GM21529 (cell line): Measurements from ENCODE around the gene GRM8.

Experiments
- ATAC-seq: cut with Tn5 transposase; IDR thresholded peaks from one replicate; pipeline ENCODE4 v1.9.1; 2021; ENCODE audit not compliant: unreplicated experiment

Gene GRM8

DNA sequence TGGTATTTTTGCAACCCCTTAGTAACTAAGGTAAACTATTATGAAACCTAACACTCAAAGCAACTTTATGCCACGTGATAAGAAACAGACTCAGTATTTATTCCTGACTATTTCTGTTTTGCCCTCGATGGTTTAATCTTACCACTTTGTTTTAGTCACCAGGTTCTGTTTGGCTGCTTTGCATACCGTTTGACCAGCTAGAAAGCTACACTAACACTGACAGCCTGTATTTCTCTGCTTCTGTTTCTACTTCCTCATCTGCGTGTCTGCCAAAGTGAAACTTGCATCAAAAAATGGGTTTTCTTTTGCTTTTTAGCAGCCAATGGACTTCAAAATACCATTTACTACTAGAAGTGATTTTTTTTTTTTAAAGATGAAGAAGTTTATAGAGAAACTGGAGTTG is 802.5 kb downstream of the GRM8 start:
- peak; percentile 95 for ATAC-seq

DNA sequence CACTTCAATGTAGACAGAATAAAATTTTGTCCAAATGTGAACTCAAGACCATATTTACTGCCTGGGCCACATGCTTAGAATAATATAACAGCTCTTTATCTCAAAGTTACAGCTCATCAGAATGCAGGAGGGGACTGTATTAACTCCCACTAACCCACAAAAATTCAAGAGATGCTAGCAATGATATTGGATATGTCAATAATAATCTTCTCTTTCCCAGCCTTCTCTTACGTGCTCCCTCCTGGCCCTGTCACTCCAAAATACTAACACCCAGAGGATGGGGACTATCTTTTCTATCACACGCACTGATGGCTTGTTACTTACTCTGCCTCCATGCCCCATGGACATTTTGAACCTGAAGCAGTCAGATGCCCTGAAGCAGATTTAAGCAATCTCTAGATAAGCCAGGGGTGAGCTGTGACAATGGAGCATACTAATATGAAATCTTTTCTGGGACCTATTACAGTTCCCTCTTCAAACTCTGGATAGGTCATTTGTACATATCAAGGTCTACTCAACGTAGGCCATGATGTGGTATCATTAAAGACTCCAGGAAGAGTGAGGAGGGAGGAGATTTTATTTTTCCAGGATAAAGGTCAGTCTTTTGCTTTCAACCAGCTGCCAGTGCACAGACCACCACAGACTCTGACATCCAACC is 803.0 kb downstream of the GRM8 start:
- peak; percentile 7 for ATAC-seq

DNA sequence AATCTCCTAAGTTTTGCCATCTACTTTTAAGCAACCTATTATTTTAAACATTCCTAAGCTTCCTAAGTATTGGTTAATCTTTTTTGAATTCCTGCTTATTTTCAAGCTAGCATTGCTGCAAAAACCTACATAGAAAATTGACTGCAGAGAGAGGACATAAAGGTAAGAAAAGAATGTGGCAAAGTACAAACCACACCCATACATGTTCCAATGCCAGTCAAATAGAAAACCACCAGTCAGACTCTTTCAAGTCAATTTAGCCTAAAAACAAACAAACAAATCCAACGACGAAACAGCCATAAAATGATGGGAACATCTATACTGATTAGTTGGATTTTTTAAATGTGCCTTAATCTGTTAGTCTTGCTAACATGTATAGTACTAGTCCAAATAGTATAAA is 804.8 kb downstream of the GRM8 start:
- no peak for ATAC-seq

DNA sequence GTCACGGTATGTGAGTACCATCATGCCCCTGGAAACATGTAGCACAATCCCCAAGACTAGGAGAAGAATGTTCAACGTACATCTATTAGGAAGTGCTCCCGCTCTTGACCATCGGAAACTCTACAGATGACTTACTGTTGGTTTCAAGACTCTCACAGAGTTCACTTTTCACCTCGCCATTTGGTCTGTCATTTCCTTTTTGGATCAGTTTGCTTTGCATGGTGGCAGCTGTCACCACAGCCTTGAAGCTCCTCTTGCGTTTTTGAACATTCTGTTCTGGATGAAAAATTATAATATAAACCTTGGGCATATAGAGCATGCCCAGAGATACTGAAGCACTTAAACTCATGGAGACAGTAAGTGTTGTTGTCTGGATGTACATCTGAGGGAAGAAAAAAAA is 806.8 kb downstream of the GRM8 start:
- no peak for ATAC-seq

DNA sequence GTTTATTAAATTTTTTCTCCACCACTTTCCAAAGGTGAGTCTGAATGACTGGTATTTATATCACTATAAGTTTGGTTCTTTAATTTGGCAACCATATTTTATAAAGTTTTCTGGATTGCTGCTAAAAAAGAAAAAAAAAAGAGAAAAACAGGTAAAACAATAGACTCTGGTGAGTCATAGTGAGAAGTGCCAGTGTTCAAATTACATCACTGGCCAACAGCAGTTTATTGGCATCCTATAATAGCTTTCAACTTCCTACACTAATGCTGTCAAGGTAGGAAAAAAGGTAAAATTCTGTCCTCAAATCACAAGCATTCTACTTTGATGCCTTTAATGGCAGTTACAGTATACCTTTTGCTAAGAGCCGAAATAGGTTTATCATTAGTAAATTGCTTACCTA is 808.8 kb downstream of the GRM8 start:
- no peak for ATAC-seq

DNA sequence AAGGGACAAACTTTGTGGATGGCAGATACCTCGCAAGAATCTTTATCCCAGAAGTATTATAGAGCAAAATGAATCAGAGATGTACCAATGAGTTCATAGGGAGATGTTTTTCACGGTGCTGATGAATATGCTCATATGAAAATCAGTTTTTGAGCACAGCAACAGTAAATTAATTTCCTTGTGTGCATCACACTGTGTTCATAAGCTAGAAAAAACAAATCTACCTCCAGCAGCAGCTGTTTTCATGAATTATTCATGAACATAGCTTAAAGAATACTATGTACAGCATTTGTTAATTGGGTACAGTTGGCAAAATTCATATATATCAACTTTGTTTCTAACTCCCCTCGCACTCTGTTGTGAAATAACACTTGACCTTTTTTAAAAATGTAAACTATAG is 809.8 kb downstream of the GRM8 start:
- no peak for ATAC-seq

DNA sequence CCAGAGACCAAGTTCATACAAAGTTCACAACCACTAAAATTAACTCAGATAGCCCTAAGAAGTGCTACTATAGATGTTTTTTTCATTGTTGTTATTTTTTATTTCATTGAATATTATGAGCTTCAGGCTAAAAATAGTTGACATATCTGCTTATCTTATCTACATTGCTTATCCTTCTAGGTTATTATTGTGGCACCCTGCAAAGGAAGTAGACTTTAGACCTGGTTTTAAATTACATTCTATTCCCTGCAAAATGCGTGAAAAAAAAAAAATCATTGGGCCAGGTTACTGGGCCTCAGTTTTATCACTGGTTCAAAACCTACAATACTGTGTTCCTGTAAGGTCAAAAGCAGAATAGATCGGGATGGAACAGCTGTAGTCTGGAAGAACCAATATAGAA is 811.0 kb downstream of the GRM8 start:
- ATAC-seq: no peak

DNA sequence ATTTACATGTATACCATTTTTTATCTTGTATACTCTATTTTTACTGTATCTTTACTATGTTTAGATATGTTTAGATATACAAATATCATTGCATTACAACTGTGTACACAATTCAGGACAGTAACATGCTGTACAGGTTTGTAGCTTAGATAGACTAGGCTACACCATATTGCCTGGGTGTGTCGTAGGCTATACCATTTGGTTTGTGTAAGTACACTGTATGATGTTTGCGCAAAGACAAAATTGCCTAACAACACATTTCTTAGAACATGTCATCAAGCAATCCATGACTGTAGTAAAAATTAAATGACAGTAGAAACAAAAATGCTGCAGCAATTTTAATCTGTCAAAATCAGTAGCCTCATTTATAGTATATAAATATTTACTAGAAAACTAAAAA is 812.2 kb downstream of the GRM8 start:
- ATAC-seq: no peak

DNA sequence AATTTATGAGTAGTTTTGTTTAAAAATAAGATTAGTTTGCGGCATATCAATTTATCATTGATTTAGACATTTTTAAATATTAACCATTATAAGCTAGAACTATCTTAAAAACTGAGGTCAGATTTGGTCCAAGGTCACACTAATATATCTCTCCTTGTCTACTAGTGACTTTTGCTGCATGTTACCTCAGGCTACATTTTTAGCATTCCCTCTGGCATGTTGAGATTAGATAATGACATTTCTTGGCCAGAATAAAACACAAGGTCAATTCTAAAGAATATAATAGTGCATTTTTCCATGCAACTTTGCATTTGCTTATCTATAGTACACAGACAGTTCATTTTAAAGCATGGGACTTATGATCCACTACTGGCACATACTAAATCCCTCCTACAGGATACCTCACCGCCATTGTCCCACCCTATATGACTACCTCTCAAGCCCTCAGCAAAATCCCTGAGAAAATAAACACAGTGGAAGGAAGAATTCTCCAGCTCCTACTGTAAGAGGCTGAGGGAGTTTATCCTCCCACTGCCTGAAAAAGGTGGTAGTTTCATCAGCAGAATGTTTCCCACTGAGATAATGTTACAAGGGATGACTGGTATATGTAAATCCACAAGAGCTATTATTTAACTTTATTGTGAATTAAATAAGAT is 816.4 kb downstream of the GRM8 start:
- ATAC-seq: no peak

DNA sequence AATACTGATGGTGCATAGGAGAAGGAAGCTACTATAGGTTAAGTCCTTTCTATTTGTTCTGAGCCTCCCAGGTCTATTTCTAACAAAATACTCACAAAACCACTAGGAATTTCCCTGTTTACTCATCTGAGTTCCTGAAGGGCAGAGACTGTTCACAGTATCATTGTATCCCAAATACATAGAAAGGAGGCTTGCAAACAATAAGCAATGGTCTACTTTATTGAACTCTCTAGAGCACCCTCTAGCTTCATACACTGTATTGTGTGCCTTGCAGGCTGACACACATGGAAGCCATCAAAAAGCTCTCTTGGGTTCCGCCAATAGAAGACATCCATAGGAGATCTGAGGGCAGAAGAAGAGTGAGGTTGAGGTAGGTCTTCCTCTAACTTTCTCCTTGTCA is 826.1 kb downstream of the GRM8 start:
- no peak for ATAC-seq

DNA sequence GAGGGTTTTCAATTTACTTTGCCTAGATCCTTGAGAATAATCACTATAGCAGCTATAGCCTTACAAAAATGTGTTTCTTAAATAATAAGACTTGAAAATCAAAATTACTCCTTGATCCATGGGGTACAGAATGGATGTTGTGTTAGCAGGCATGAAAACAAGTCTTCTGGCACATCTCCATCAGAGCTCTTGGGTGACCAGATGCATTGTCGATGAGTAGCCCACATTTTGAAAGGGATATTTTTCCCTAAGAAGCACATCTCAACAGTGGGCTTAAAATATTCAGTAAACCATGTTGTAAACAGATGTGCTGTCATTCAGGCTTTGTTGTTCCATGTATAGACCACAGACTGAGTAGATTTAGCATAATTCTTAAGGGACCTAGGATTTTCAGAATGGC is 827.8 kb downstream of the GRM8 start:
- no peak for ATAC-seq

DNA sequence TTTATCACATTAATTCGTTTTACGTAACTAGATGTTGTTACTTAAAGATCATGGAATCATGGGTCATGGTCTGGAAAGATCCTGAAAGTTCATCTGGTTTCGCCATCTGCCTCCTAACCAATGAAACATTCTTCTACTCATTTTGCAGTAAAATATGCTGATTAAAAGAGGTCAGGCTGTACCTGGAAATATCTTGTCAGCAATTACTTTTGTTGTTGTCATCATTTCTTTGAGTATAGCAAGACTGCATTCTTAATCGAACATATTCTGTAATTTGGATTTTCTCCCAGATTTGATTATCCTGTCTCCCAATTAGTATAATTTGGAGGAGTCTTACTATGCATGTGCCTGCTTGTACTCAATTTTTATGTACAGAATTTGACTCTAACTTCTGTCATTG is 833.7 kb downstream of the GRM8 start:
- no peak for ATAC-seq

DNA sequence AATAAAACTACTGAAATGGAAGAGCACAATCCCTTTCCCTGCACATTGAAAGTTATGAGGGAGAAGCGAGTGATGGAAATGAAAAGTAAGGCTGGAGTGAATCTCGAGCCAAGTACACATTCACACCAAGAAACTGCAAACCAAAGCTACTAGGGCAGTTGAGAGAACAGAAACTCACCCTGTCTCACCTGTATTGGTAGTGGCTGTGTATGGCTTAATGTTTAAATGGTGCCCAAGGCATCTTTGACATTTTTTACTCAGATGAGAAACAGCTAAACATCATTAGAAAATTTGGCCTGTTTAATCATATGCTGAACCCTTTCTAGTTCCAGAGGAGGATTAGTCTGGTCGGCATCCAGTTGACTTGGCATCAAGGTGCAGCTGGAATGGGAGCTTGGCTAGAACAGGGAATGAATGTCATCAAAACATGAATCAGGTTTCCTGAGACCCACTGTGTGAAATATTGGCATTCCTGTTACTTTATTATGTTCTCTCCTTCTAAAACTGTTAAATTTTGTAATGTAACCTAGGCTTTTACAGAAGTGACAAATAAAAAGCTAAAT is 840.8 kb downstream of the GRM8 start:
- ATAC-seq: peak; percentile 68

DNA sequence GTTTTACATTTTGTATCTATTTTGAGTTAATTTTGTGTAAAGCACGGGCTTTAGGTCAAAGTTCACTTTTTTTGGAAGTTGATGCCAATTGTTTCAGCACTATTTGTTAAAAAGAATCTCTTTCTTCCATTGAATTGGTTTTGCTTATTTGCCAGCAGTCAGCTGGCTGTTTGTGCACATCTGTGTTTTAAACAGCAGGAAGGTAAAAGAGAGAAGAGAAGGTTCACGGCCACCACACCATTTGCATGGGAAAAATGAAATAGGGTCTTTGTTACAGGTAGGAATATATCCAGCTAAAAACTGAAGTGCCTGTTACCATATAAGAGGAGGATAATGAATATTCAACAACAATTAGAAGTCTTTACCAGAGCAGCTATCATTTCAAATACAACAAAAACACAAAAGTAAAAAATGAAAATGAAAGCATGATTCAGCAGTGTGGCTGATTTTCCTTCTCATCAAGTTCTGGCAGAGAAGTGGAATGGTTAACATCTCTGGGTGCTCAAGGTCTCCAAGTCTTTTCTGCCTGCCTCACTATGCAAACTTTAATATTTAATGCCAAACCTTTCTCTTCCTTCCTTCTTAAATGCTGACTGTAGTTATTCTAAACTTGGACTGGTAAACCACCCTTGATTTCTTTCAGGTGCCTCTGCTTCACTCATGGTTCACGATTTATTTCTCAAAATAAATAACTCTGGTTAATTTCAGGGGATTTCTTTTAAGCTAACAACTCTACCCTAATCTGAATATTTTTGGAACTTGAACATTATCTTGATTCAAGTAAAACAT is 841.5 kb downstream of the GRM8 start:
- peak; percentile 61 for ATAC-seq

DNA sequence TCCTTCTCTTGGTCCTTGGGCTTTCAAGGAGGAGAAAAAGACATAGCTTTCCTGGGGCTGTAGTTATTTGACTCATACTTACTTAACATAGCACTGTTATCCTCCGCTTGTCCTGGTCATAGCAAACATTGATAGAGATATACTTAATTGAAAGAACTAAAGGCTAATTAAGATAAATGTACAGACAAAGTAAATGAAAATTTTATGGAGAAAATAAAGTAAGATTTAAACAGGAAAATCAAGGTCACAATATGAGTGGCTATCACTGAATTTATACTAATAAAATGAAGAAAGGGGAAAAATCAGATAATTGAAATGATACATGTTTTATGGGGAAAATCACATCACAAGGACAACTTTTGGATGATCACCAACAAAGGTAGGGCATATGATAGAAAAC is 849.7 kb downstream of the GRM8 start:
- ATAC-seq: no peak

DNA sequence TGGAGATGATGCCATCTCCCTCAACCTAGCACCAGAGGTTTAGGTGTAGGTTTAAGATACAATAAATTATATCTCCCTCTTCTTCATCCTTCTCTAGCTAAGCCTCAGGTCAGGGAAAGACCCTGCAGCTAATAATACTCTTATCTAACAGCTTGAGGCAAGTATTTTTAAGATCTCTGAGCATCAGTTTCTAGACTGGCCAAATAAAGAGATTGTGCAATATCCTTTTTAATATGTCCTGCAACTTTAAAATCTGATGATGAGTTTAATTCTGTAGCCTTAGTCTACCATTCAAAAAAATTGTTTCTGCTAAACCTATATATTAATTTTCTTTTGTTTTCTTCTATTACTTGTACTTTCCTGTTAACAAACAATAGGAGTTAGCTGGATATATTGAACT is 850.8 kb downstream of the GRM8 start:
- ATAC-seq: no peak

DNA sequence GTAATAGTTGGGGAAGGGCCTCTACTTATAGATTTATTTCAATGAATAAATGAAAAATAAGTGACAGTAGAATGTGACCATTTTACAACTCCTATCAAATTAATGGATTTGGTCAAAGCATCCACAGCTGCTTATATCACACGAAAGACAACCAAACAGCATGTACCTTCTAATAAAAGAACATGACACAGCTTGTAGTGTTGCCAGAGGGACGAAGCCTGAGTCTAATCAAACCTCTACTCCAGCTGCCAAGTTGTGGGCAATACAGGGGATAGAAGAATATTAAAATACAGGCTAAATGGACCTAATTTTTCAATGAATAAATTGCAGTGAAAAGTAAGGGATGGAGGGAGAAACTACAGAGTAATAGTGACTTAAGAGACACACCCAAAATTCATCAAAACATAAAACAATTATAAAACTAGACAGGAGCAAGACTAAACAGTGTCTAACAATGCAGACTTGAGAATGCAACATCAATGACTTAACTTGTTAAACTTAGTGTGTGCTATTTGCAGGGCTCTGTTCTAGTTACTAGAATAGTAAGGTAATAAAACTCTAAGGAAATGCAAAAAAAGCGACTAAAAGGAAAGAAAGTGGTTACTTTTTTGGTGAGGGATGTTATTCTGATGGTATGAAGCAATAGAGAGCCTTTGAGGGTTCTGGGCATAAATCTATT is 853.8 kb downstream of the GRM8 start:
- no peak for ATAC-seq

DNA sequence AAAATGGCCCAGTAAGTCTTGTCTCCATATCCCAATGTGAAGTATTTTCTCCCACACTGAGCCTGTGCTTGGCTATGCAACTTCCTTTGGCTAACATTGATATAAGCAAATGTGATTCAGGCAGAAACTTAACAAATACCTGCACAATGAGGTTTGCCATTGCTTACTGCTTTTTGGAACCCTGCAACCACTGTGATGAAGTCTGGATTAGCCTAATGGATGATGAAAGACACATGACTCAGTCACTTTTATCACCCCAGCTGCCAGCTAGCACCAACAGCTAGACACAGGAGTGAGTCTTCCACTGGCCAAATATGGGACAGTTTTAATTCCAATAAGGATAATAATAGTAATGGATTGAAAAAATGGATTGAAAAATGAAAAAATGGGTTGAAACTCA is 854.5 kb downstream of the GRM8 start:
- no peak for ATAC-seq

DNA sequence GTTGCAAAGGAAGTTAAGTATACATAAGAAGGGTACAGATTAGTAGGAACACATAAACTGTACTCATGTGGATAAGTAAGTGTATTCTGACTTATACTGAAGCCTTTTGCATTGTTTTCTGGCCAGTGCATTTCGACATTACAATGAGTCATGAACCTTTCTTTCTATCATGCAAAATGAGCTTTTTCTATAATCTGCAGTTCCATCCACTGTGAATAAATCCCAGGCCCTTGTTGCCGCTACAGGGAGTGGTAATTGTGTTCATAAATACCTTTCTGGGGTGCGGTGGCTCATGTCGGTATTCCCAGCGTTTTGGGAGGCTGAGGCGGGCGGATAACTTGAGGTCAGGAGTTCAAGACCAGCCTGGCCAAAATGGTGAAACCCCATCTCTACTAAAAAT is 858.3 kb downstream of the GRM8 start:
- no peak for ATAC-seq
